Kidney epithelial cell (primary cell): ENCODE data around the gene MUC12. TPM values are rescaled to one million over a fixed set of nuclear protein-coding genes. Genes with fewer than 3 reads are reported as not detected.

Experiments
- DNase-seq: peaks from one replicate; pipeline ENCODE4 v3.0.0-alpha.2; 2010; ENCODE audit warnings: low read depth
- H3K27me3 ChIP-seq: 2 replicates; pipeline ENCODE4 v1.6.0; 2011; ENCODE audit warnings: low read length; ENCODE audit not compliant: control insufficient read depth, insufficient read depth
- H3K36me3 ChIP-seq: 2 replicates; pipeline ENCODE4 v1.5.1; 2011; ENCODE audit warnings: low read length; ENCODE audit not compliant: control insufficient read depth, insufficient read depth
- H3K4me3 ChIP-seq: 2 replicates; pipeline ENCODE4 v1.5.1; 2011; ENCODE audit warnings: low read depth, mild to moderate bottlenecking, control low read depth, low read length
- total RNA-seq: library from RNA; depleted of rRNA; stranded (reverse); fragments of >200 nt; gene quantifications from 2 replicates; pipeline ENCODE4 v1.2.3, GENCODE V29; 2015
- TF ChIP-seq, protein P1 (sequence below): IDR thresholded peaks from 2 replicates; pipeline ENCODE4 v1.5.1; 2011; ENCODE audit warnings: mild to moderate bottlenecking, moderate library complexity, low read length, control low read depth, inconsistent platforms; ENCODE audit not compliant: insufficient read depth, poor library complexity, severe bottlenecking

The MUC12 gene
- total RNA-seq, 1 donor from 2014 or later = 4.2 TPM

DNA sequence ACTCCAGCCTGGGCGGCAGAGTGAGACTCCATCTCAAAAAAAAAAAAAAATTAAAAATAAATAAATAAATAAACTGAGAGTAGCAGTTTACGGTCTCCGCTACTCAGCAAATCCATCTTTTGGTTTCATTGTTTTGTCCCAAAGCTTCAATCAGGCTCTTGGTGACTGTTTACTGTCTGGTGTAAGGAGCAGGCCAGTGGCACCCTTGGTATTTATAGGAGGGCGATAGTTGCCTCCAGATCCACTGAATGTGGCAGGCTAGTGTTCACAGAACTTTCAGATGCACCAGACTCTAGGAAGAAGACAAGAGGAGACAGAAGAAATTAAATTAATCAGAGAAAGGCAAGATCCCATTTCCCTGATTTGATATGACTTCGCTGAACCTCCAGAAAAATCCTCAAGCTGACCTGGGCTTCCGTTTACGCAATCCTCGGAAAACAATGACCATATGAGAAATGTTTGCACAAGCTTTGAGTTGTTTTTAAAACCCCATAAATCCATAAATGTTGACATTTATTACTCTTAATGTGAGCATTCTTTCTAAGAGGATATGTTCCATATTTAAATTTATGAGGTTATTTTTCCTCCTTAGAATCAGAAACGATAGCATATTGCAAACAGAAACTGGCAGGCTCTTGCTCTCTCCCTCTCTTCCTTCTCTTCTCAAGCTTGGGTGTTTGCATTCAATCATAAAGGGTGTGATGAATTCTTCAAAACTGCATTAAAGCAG is 27.2 kb upstream of the MUC12 start:
- TF ChIP-seq, protein P1, sequence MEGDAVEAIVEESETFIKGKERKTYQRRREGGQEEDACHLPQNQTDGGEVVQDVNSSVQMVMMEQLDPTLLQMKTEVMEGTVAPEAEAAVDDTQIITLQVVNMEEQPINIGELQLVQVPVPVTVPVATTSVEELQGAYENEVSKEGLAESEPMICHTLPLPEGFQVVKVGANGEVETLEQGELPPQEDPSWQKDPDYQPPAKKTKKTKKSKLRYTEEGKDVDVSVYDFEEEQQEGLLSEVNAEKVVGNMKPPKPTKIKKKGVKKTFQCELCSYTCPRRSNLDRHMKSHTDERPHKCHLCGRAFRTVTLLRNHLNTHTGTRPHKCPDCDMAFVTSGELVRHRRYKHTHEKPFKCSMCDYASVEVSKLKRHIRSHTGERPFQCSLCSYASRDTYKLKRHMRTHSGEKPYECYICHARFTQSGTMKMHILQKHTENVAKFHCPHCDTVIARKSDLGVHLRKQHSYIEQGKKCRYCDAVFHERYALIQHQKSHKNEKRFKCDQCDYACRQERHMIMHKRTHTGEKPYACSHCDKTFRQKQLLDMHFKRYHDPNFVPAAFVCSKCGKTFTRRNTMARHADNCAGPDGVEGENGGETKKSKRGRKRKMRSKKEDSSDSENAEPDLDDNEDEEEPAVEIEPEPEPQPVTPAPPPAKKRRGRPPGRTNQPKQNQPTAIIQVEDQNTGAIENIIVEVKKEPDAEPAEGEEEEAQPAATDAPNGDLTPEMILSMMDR = no peak
- Histone ChIP-seq H3K36me3 (no peaks in the 10 kb centered on the region), H3K4me3 (no peak overlapping the region), H3K27me3 (no peaks in the 10 kb centered on the region)
- no peak for DNase-seq

DNA sequence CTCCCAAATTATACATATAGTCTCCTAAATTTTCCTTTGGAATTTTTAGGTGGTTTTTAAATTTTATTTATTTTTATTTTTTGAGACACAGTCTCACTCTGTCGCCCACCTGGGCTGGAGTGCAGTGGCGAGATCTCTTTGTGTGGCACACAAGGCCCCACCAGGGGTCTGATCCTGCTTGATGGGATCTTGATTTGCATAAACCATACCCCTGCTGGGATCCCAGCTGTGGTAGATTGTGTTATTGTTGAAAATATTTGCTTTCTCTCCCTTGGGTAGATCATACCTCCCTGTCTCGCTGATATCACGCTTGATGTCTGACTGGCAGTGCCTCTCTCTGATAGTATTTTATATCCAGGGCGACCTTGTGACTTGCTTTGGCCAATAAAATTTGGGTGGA is 25.7 kb upstream of the MUC12 start:
- DNase-seq = no peak
- TF ChIP-seq, protein P1 = no peak
- peaks cover under 1% of the 10 kb centered on the region for H3K27me3 ChIP-seq
- H3K4me3 ChIP-seq = no peak overlapping the region
- no peaks in the 10 kb centered on the region for H3K36me3 ChIP-seq

DNA sequence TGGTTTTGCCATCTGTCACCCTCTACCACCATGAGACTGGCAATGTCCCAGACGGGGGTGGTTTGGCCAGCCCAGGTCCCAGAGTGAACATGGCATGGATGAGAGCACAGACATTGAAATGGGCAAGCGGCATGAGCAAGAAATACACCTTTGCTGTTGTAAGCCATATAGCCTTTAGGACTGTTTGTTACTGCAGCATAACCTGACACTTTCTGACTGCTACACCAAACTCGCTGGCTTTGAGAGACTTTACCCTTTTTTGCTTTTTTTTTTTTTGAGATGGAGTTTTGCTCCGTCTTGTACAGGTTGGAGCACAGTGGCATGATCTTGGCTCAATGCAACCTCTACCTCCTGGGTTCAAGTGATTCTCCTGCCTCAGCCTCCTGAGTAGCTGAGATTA is 25.2 kb upstream of the MUC12 start:
- no peak for DNase-seq
- Histone ChIP-seq H3K27me3 (peaks cover 5% of the 10 kb centered on the region), H3K36me3 (no peaks in the 10 kb centered on the region), H3K4me3 (no peak overlapping the region)
- TF ChIP-seq, protein P1 = no peak

DNA sequence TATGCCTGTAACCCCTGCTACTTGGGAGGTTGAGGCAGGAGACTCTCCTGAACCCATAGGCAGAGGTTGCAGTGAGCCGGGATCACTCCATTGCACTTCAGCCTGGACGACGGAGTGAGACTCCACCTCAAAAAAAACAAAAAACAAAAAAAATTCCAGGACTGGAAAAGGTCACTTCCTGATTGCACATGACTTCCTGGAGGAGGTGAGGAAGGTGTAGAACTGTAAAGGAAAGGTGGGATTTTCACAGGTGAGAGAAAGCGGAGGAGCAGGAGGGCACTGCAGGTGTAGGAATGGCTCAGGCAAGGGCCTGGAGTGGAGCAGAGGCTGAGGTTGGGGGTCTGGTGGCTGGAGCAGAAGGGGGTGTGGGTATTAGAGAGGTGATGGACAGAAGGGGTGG is 23.3 kb upstream of the MUC12 start:
- TF ChIP-seq, protein P1 = no peak
- H3K36me3 ChIP-seq = no peaks in the 10 kb centered on the region
- no peak for DNase-seq
- H3K4me3 ChIP-seq = no peak overlapping the region
- H3K27me3 ChIP-seq = peaks cover 19% of the 10 kb centered on the region

DNA sequence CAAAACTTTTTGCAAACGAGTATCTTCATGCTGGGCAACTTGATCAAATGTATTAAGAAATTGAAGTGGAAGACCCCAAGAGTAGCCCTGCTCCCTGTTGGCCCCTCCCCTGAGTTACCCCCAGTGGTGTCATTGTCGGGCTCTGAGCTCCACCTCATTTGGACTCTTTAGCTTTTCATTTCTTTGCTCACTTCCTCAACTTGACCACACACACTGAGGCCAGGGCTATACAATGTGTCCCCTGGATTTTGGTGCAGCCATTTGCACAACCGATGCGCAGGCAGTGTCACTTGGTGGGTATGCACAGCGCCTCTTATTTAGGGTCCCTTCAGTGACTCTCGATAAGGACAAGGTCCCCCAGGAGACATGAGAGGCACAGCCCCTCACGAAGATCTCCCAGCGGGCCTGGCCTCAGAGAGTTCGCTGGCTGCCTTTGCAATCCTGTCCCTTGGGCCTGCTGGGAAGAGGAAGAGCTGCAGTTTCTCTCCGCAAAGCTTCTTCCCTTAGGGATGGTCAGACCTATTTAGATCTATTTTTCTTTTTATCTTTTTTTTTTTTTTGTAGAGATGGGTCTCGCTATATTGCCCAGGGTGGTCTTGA is 22.5 kb upstream of the MUC12 start:
- Histone ChIP-seq H3K36me3 (no peaks in the 10 kb centered on the region), H3K27me3 (peaks cover 25% of the 10 kb centered on the region), H3K4me3 (no peak overlapping the region)
- TF ChIP-seq, protein P1 = no peak
- DNase-seq = no peak
